OCI-LY3 (cell line): ENCODE data around the gene DEXI.

Source experiments
- H2AFZ ChIP-seq: fragments of 200-600, 300-600 bp; shearing (Covaris generic); 2 replicates; pipeline ENCODE4 v1.6.0; 2014; ENCODE audit warnings: antibody characterized with exemption, low read depth, low read length
- H3K27ac ChIP-seq: fragments of 200-600, 300-600 bp; sonication (generic); 2 replicates; pipeline ENCODE4 v1.5.1; 2014; ENCODE audit warnings: mild to moderate bottlenecking, low read length, moderate library complexity, mixed read lengths
- H3K27me3 ChIP-seq: fragments of 200-600, 300-600 bp; sonication (generic); 2 replicates; pipeline ENCODE4 v1.6.1; 2014; ENCODE audit warnings: low read depth, low read length, mixed read lengths
- H3K36me3 ChIP-seq: fragments of 200-600, 300-600 bp; sonication (generic); replicated peaks from 2 replicates; pipeline ENCODE3; 2014; ENCODE audit warnings: low read depth, low read length, mixed read lengths
- H3K4me1 ChIP-seq: fragments of 300-600, 200-600 bp; sonication (generic); 2 replicates; pipeline ENCODE4 v1.6.1; 2014; ENCODE audit warnings: low read length, mixed read lengths
- H3K4me2 ChIP-seq: fragments of 200-600, 300-600 bp; sonication (generic); 2 replicates; pipeline ENCODE4 v1.6.1; 2014; ENCODE audit warnings: low read length, mixed read lengths
- H3K4me3 ChIP-seq: fragments of 300-600, 200-600 bp; sonication (generic); 2 replicates; pipeline ENCODE4 v1.5.1; 2014; ENCODE audit warnings: antibody characterized with exemption, mild to moderate bottlenecking, low read length, moderate library complexity
- H3K79me2 ChIP-seq: fragments of 300-600, 200-600 bp; shearing (Covaris generic); 2 replicates; pipeline ENCODE4 v1.6.1; 2014; ENCODE audit warnings: mild to moderate bottlenecking, low read length, mixed read lengths
- H3K9ac ChIP-seq: fragments of 300-600, 200-600 bp; shearing (Covaris generic); 2 replicates; pipeline ENCODE4 v1.6.0; 2014; ENCODE audit warnings: mild to moderate bottlenecking, low read length, moderate library complexity
- H3K9me3 ChIP-seq: fragments of 200-600, 300-600 bp; shearing (Covaris generic); 2 replicates; pipeline ENCODE4 v1.6.1; 2014; ENCODE audit warnings: low read length, mixed read lengths; ENCODE audit not compliant: insufficient read depth
- H4K20me1 ChIP-seq: fragments of 200-600, 300-600 bp; sonication (generic); 2 replicates; pipeline ENCODE4 v1.6.1; 2016; ENCODE audit warnings: low read length, mixed read lengths; ENCODE audit not compliant: insufficient read depth
- CTCF ChIP-seq: fragments of 200-600, 300-600 bp; sonication (generic); IDR thresholded peaks from 2 replicates; pipeline ENCODE4 v1.5.1; 2014; ENCODE audit warnings: antibody characterized with exemption, low read length, low read depth
- EZH2phosphoT487 ChIP-seq: fragments of 200-600 bp; shearing (Covaris generic); IDR thresholded peaks from 2 replicates; pipeline ENCODE4 v1.6.1; 2018; ENCODE audit warnings: antibody characterized with exemption, mixed run types, low read depth

DEXI gene

GRCh38 chr16:10895053-10895946, 47.0 kb downstream of the DEXI start:
- H3K4me3 ChIP-seq, result peak overlapping the region; percentile 66
- no peak overlapping the region for H2AFZ ChIP-seq
- H3K9me3 ChIP-seq, result no peaks in the 10 kb centered on the region
- H3K4me1 ChIP-seq, result peaks cover 88% of the 10 kb centered on the region
- no peak for TF ChIP-seq CTCF
- no peak for TF ChIP-seq EZH2phosphoT487
- peak overlapping the region; percentile 82; the same call in 1 of the 2 replicates for H3K9ac ChIP-seq
- peak overlapping the region; percentile 98 for H3K27ac ChIP-seq
- H3K36me3 ChIP-seq, result peaks cover 73% of the 10 kb centered on the region
- H3K79me2 ChIP-seq, result peaks cover 94% of the 10 kb centered on the region
- peak overlapping the region; percentile 91 for H3K4me2 ChIP-seq
- H3K27me3 ChIP-seq, result no peaks in the 10 kb centered on the region
- H4K20me1 ChIP-seq, result peaks cover 85% of the 10 kb centered on the region

- H3K27ac ChIP-seq, result peak overlapping the region; percentile 80
- TF ChIP-seq CTCF (no peak), EZH2phosphoT487 (no peak)
- H3K9ac ChIP-seq, result no peak overlapping the region
- no peak overlapping the region for H3K4me3 ChIP-seq
- H3K27me3 ChIP-seq, result no peaks in the 10 kb centered on the region
- H4K20me1 ChIP-seq, result peaks cover 87% of the 10 kb centered on the region
- H3K36me3 ChIP-seq, result peaks cover 71% of the 10 kb centered on the region
- peaks cover 94% of the 10 kb centered on the region for H3K79me2 ChIP-seq
- no peak overlapping the region for H2AFZ ChIP-seq
- H3K4me1 ChIP-seq, result peaks cover 99% of the 10 kb centered on the region
- H3K9me3 ChIP-seq, result no peaks in the 10 kb centered on the region
- H3K4me2 ChIP-seq, result peak overlapping the region; percentile 8; the same call in 1 of the 2 replicates
Measured at GRCh38 chr16:10892782-10893318, 49.4 kb downstream of the DEXI start.

- Histone ChIP-seq H3K27me3 (no peaks in the 10 kb centered on the region), H4K20me1 (peaks cover 100% of the 10 kb centered on the region), H3K4me3 (peak overlapping the region; percentile 20), H3K9me3 (no peaks in the 10 kb centered on the region), H3K27ac (peak overlapping the region; percentile 80), H3K4me1 (peaks cover 99% of the 10 kb centered on the region), H3K9ac (peak overlapping the region; percentile 9; the same call in 1 of the 2 replicates), H3K36me3 (peaks cover 74% of the 10 kb centered on the region), H3K79me2 (peaks cover 100% of the 10 kb centered on the region), H3K4me2 (peak overlapping the region; percentile 59), H2AFZ (no peak overlapping the region)
- TF ChIP-seq CTCF, result no peak
- no peak for TF ChIP-seq EZH2phosphoT487
Measured at GRCh38 chr16:10889855-10890254, 52.4 kb downstream of the DEXI start.

GRCh38 chr16:10888320-10888937, 53.8 kb downstream of the DEXI start:
- TF ChIP-seq EZH2phosphoT487, result no peak
- no peak for TF ChIP-seq CTCF
- peaks cover 100% of the 10 kb centered on the region for H3K4me1 ChIP-seq
- no peaks in the 10 kb centered on the region for H3K27me3 ChIP-seq
- peaks cover 100% of the 10 kb centered on the region for H3K79me2 ChIP-seq
- peak overlapping the region; percentile 80 for H3K27ac ChIP-seq
- H2AFZ ChIP-seq, result no peak overlapping the region
- H3K4me3 ChIP-seq, result peak overlapping the region; percentile 32
- no peaks in the 10 kb centered on the region for H3K9me3 ChIP-seq
- H4K20me1 ChIP-seq, result peaks cover 100% of the 10 kb centered on the region
- peak overlapping the region; percentile 12; the same call in 1 of the 2 replicates for H3K9ac ChIP-seq
- H3K4me2 ChIP-seq, result peak overlapping the region; percentile 59
- H3K36me3 ChIP-seq, result peaks cover 78% of the 10 kb centered on the region
